Stimulated activated CD8-positive, alpha-beta memory T cell treated with anti-CD3 and anti-CD28 coated beads, Interleukin-4, amount 100 ng/mL, for 1 hour (primary cell): ENCODE data around the gene DNAJB11.
A peak's percentile ranks its signal among the peaks of the same experiment; 100 is the strongest.

ENCODE experiments used
- DNase-seq, 2 donors: peaks; one replicate each; pipeline ENCODE4 v3.0.0-alpha.2; 2020; ENCODE audit warnings: low read depth in 2 of 2, low spot score in 1 of 2

DNAJB11 gene

GRCh38 chr3:186594591-186595113 lies 24.1 kb downstream of the DNAJB11 start:
- DNase-seq: no peak

DNA sequence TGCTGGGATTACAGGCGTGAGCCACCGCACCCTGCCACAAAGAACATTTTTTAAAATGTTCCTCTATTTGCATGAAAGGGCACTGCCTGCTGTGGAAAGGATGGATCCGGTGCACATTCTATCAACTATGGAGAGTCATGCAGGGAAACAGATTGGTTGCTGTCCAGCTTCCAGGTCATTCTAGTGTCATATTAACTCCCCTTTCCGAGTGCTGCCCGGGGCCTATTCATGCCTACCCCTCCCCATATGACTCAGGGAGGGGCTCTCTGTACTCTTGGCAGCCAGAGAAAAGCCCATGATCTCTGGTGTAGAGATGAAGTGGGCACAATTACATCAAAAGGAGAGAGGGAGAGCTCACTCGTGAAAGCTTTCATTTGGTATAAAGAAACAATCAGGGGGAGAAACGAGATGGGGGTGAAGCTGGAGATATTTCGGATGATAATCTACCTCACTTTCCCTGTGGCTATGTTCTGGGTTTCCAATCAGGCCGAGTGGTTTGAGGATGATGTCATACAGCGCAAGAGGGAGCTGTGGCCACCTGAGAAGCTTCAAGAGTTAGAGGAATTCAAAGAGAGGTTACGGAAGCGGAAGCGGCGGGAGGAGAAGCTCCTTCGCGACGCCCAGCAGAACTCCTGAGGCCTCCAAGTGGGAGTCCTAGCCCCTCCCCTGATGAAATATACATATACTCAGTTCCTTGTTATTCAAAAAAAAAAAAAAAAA lies 26.2 kb downstream of the DNAJB11 start:
- no peak for DNase-seq

DNA sequence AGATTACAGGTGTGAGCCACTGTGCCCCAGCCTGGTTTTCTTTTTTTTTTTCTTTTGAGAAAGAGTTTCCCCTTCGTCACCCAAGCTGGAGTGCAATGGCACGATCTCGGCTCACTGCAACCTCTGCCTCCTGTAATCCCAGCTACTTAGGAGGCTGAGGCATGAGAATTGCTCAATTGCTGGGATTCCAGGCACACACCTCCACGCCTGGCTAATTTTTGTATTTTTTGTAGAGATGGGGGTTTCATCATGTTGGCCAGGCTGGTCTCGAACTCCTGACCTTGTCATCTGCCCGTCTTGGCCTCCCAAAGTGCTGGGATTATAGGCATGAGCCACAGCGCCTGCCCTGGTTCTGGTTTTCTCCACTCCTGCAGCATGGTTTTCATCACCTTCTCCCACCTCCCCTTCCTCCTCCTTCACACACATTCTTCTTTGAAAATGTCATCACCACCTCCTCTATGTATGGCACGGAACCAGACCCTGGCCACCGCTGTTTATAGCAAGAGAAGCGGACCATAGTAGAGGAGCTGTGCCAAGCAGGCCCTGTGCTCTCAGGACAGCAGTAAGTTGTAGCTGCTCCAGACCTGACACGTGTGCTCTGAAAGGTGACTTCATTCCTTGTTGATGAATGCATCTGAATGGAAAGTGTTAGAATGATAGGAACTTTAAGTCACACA lies 27.7 kb downstream of the DNAJB11 start:
- DNase-seq: no peak

DNA sequence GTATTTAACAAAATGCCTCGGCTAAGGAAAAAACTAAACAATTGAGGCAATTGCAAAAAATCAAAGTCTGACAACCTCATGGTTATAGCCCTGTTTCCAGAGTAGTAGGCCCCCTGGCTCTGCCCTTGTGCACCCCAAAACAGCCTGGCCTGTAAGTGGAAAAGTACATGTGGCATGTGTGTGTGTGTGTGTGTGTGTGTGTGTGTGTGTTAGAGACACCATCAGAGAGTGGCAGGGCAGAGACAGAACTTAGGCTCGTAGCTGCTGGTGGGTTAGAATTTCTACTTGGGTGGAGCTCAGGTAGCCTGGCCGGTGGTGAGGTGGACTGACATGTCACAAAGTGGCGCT lies 28.2 kb downstream of the DNAJB11 start:
- no peak for DNase-seq

DNA sequence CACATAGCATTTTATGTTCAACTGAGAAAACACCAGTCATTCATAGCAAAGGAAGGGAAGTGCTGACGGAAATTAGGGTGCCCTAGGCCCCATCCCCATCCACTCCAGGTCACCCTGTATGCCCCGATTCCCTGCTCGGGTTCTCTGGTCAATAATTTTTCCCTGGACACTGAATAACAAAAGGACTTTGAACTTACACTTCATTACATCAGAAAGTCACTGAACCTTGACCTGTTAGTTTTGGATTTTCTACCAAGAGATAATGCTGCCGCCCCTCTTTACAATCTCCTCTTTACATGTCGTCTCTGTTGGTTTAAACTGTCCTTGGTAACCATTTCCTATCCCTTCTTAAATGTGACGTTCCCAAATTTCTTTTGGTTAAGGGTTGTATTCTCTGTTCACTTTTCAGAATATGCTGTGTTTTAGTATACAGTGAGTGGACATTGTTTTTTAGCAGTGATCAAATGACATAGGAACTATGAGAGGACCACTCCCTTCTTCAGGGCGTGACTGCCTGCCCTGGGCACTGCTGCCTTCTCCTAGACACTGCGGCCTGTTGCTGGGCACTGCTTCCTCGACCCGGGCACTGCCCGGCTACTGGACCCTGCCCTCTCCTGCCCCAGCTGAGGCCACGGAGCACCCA lies 28.7 kb downstream of the DNAJB11 start:
- no peak for DNase-seq

DNA sequence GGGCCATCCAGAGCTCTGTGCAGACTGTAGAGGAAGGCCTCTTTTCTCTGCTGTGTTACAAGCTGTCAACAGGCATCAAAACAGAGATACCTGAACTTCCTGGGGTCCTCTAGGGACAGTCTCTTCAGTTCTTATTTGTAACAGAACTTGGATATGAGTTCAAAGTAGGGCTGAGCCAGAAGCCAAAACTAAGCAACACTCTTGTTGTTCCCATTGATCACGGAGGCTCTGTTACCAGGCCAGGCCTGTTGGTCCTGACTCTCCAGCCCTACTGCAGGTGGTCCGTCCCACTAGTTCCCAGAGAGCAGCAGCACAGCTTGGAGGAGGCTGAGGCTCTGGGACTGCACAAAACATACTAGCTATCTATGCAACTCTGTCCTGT lies 29.3 kb downstream of the DNAJB11 start:
- DNase-seq: no peak

- DNase-seq: no peak
Measured at GRCh38 chr3:186600896-186601295, 30.4 kb downstream of the DNAJB11 start.

DNA sequence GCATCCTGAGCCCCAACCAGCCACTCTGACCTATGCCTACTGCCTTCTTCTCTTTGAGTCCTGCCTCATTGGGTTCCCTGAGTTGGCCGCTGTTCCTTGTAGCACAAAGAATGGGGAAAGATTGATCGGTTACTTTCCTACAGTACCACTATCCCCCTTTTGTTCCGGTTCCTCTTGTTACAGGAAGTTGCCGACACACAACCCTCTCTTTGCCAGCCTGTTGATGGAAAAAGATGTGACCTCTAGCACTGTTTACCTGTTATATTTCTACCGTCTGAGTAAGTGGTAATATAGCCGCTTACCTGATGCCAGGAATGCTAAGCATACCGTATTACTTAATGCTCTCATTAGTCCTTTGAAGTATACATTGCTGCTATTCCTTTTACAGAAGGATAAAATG lies 32.6 kb downstream of the DNAJB11 start:
- DNase-seq: no peak

DNA sequence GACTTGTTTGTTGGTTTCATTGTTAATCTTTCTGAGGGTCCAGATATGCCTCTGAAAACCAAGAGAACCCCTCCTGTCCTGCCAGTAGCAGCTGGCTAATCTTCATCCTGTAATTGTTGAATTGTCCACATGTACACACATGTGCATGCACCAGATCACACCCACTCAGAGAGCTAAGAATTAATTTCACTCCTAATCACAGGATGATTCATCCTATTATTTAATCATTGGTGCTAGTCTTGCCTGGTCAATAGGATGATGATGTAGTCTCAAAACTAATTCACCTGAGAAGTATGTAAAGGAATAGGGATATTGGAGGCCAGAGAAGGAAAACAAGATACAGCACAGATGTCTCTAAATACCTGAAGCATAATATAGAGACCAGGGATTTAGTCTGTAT lies 34.6 kb downstream of the DNAJB11 start:
- no peak for DNase-seq

DNA sequence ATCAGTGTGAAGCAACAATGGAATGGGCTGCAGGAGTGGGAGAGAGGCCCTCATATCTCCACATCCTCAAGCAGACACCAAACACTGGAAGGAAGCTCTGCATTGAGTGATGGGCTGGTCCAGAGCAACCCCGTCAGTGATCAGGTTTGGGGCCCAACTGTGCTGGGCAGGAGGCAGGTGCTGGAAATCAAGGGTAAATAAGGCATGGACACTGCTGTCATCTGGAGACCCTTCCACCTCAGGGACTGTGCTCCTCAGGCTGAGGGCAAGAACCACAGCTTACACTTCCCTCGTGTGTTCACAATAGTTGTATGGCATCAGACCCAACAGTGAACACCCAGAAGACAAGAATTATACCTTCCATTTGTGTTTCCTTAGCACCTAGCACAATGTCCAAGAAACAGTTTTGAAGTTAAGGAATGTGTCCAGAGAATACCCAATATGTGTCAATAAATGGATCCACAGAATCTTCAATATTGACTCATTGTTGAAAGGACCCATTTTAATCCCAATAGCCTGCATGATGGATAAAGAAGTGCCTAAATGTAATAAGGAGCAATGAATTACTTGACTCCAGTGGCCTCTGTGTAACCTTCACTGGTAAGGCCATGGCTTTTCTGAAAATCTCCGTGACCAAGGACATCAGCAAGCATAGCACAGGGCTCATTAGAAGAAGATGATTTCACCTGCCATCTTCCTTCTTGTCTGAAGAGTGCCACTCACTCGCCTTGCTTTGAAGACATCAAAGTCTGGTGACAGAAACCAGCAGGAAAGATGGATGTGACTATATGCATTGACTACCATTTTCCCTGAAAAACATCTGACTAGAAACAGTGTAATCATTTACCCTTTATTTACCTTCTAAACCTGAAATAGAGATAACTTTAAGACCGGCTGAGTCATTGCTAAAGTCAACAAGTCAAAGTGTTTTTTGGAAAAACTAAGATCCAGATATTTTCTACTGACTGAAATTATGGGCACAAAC lies 35.3 kb downstream of the DNAJB11 start:
- no peak for DNase-seq

- DNase-seq: no peak
Measured at GRCh38 chr3:186608624-186609215, 38.2 kb downstream of the DNAJB11 start.

- DNase-seq: no peak
Measured at GRCh38 chr3:186609247-186609868, 38.8 kb downstream of the DNAJB11 start.

DNA sequence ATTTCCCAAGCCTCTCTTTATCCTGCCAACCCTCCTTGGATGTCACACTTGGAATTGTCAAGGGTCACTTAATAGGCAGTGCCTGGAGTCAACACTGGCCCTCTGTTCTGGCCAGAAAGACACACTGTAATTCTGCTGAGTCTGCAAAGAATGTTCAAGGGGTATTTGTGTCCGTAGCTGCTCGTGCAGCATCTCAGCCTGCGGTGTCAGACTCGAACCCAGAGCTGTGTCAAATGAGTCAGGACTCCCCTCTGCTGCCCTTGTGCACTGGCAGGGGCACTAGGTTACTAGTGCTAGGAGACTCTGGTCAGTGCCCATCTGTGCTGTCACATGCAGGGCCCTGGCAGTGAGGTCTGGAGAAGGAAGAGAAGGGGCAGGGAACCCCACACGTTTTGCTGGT lies 41.5 kb downstream of the DNAJB11 start:
- DNase-seq: no peak

DNA sequence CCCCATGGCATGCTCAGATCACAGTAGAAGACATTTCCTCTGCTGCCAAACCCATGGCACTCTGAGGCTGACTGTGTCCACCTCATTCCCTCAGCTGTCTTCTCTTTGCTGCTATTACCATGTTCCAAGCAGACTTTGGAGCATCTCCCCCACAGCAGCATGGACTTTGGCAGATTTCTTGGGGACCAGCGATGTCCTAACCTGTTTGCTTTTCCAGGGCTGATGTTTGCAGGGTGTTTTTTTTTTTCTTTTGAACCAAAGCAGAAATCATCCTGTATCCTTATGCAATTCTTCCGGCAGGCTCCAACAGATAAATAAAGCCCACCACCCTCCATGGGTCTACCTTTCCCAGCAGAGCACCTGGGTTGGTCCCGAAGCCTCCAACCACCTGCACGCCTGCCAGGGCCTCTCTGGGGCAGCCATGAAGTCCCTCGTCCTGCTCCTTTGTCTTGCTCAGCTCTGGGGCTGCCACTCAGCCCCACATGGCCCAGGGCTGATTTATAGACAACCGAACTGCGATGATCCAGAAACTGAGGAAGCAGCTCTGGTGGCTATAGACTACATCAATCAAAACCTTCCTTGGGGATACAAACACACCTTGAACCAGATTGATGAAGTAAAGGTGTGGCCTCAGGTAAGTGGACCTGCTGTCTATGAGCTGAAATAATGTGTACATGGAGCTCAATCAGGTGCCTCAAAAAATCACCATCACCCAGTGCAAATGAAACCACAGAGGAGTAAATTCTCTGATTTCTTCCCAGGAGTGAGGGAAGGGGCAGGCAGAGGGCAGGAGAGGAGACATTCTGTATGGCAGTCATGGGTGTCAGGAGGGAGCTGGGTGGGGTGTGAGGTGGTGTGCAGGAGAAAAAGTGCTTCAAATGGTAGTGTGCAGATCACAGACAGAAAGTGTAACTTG lies 42.5 kb downstream of the DNAJB11 start, which contains the start of gene AHSG:
Gene AHSG (plus strand): TSS at position 340 of the 916 bp plus-strand sequence. CDS start 82 bp downstream, at position 422.
- no peak for DNase-seq

DNA sequence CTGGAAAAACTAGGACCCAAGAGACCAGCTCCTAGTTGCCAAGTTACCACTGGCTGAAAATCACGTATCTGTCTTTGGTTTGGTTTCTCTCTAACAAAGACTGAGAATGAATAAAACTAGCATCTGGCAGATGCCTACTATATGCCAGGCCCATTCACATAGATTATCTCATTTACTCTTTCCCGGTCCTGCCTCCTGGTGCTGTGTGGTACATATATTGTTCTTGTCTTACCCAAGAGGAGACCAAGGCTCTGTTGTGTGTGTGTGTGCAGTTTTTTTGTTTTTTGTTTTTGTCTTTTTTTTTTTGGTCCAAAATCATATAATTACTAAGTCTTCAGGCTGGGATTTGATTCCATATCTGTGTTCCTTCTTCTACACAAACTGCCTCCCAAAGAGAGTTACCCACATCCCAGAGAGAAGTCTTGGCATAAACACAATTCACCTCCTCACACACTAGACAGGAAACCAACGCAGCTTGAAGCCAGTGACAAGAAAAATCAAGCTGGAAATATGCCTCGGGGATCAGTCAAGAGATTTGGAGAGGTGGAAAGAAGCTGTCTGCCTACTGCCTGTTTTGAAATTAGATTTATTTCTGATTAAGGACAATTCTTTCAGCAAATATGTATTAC lies 43.2 kb downstream of the DNAJB11 start:
- DNase-seq: no peak

DNA sequence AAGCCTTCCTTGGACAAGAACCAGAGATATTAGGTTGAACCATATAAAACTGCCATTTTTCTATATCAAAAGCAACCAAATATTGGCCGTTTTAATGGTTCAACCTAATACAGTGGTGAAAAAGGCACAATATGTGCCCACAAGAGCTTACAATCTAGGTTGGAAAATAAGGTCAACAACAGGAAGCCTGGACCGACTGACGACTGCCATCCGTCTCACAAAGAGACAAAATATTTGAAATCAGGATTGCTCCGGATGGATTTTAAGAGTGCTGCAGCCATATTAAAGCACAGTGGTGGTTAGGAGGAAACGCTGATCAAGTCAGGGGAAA lies 43.7 kb downstream of the DNAJB11 start:
- no peak for DNase-seq

GRCh38 chr3:186614597-186615483 lies 44.3 kb downstream of the DNAJB11 start:
- DNase-seq: peak; percentile 49 to 52

DNA sequence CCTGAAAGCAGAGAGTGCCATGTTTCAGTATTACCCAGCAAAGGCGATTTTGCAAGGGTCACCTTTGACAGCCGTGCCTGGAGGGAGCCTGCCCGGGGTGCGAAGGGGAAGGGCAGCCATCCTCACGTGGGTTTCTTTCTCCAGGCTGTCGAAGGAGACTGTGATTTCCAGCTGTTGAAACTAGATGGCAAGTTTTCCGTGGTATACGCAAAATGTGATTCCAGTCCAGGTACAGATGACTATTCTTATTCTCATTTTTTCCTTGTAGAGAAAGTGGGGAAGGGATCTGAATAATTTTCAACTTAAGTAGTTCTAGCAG lies 45.7 kb downstream of the DNAJB11 start:
- DNase-seq: no peak
